ENCODE data around the gene MBNL3.

Gene MBNL3

DNA sequence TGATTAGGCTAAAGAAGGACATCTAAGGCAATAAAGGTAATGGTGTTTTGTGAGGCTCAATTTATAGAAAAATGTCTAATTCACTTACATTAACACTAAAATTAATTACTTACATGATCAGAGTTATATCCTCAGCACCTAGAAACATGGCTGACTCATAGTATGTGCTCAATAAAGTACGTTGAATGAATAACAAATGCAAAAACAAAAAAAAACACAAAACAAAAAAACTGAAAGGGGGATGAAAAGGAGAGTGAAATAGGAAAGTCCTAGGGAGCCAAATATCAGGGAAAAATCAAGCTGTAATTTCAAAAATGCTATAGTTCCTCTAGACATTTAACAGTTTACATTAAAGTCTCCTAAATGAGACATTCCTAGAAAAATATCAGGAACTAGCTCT, 18.7 kb downstream of the MBNL3 start:
- H3K4me1 ChIP-seq (ENCODE audit: low read length): no peaks in the 10 kb centered on the region
- no peaks in the 10 kb centered on the region for H3K27me3 ChIP-seq (replicated peaks; ENCODE audit: insufficient read depth, low read length)
- no peaks in the 10 kb centered on the region for H3K9me2 ChIP-seq (replicated peaks; ENCODE audit: insufficient read depth, low read length)
- no peaks in the 10 kb centered on the region for H3K36me3 ChIP-seq (replicated peaks; ENCODE audit: insufficient read depth, low read length)
- H3F3A ChIP-seq (ENCODE audit: insufficient read depth, low read length): no peaks in the 10 kb centered on the region
- no peak for DNase-seq
- H2AFZ ChIP-seq (ENCODE audit: low read length): no peak overlapping the region
- TF ChIP-seq, protein P1, sequence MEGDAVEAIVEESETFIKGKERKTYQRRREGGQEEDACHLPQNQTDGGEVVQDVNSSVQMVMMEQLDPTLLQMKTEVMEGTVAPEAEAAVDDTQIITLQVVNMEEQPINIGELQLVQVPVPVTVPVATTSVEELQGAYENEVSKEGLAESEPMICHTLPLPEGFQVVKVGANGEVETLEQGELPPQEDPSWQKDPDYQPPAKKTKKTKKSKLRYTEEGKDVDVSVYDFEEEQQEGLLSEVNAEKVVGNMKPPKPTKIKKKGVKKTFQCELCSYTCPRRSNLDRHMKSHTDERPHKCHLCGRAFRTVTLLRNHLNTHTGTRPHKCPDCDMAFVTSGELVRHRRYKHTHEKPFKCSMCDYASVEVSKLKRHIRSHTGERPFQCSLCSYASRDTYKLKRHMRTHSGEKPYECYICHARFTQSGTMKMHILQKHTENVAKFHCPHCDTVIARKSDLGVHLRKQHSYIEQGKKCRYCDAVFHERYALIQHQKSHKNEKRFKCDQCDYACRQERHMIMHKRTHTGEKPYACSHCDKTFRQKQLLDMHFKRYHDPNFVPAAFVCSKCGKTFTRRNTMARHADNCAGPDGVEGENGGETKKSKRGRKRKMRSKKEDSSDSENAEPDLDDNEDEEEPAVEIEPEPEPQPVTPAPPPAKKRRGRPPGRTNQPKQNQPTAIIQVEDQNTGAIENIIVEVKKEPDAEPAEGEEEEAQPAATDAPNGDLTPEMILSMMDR (IDR thresholded peaks at IDR 0.05; ENCODE audit: low read length): no peak
- TF ChIP-seq EZH2phosphoT487 (IDR thresholded peaks at IDR 0.05; ENCODE audit: low read length) (no peak), EZH2 (optimal IDR thresholded peaks at IDR 0.05; ENCODE audit: low read depth, low read length) (no peak)
- H3K27ac ChIP-seq (ENCODE audit: low read length): no peak overlapping the region
- H3K4me3 ChIP-seq (ENCODE audit: low read length): no peak overlapping the region
- H4K20me1 ChIP-seq (ENCODE audit: insufficient read depth, low read length): no peaks in the 10 kb centered on the region
- H3K9ac ChIP-seq (ENCODE audit: low read length): no peak overlapping the region
- H3K4me2 ChIP-seq (ENCODE audit: low read depth, low read length): no peak overlapping the region
- no peaks in the 10 kb centered on the region for H3K79me2 ChIP-seq (ENCODE audit: low read length)
- no peaks in the 10 kb centered on the region for H3K9me3 ChIP-seq (replicated peaks; ENCODE audit: insufficient read depth, low read length)

DNA sequence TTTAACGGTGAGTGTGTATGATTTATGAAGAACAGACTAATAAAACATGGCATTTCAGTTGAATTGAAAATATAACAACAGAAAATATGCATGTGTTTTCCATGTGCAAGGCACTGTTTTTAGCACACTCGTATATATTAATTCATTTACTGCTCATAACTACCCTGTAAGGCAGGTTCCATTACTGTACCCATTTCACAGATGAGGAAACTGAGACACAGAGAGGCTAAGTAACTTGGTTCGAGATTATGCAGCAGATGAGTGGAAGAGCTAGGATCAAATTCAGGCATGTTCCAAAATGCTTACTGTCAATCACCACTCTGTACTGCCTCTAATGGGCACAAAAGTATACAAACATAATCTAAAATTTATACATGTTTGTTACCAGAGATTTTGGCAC, 20.4 kb downstream of the MBNL3 start:
- H2AFZ ChIP-seq (ENCODE audit: low read length): no peak overlapping the region
- no peak overlapping the region for H3K4me2 ChIP-seq (ENCODE audit: low read depth, low read length)
- H3K4me1 ChIP-seq (ENCODE audit: low read length): no peaks in the 10 kb centered on the region
- no peaks in the 10 kb centered on the region for H3F3A ChIP-seq (ENCODE audit: insufficient read depth, low read length)
- no peaks in the 10 kb centered on the region for H3K27me3 ChIP-seq (replicated peaks; ENCODE audit: insufficient read depth, low read length)
- H3K36me3 ChIP-seq (replicated peaks; ENCODE audit: insufficient read depth, low read length): no peaks in the 10 kb centered on the region
- H4K20me1 ChIP-seq (ENCODE audit: insufficient read depth, low read length): no peaks in the 10 kb centered on the region
- DNase-seq: no peak
- H3K79me2 ChIP-seq (ENCODE audit: low read length): no peaks in the 10 kb centered on the region
- H3K9me3 ChIP-seq (replicated peaks; ENCODE audit: insufficient read depth, low read length): no peaks in the 10 kb centered on the region
- TF ChIP-seq, protein P1 (IDR thresholded peaks at IDR 0.05; ENCODE audit: low read length): no peak
- TF ChIP-seq EZH2 (optimal IDR thresholded peaks at IDR 0.05; ENCODE audit: low read depth, low read length): no peak
- no peak for TF ChIP-seq EZH2phosphoT487 (IDR thresholded peaks at IDR 0.05; ENCODE audit: low read length)
- H3K27ac ChIP-seq (ENCODE audit: low read length): no peak overlapping the region
- no peak overlapping the region for H3K4me3 ChIP-seq (ENCODE audit: low read length)
- no peaks in the 10 kb centered on the region for H3K9me2 ChIP-seq (replicated peaks; ENCODE audit: insufficient read depth, low read length)
- no peak overlapping the region for H3K9ac ChIP-seq (ENCODE audit: low read length)

DNA sequence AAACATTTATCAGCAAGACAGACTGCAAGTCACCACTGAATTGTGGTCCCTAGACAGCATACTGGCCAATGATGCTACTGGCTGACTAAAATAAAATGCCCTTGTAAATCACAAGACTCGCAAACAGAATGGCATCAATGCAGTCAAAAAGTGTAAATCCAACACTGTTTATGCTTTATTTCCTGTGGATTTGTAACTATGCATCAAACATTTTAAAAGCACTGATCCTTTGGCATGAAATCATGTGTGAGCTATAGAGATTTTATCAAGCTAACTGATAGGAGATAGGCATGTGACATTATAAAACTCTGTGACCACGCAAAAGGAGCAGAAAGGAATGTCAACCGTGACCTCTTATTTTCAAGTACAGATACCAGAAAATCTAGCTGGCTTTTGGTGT, 20.8 kb downstream of the MBNL3 start:
- Histone ChIP-seq H3K36me3 (replicated peaks; ENCODE audit: insufficient read depth, low read length) (no peaks in the 10 kb centered on the region), H3K4me2 (ENCODE audit: low read depth, low read length) (no peak overlapping the region), H3K27me3 (replicated peaks; ENCODE audit: insufficient read depth, low read length) (no peaks in the 10 kb centered on the region), H3K27ac (ENCODE audit: low read length) (no peak overlapping the region), H3K9me3 (replicated peaks; ENCODE audit: insufficient read depth, low read length) (no peaks in the 10 kb centered on the region), H3K9ac (ENCODE audit: low read length) (no peak overlapping the region), H3K4me1 (ENCODE audit: low read length) (no peaks in the 10 kb centered on the region), H2AFZ (ENCODE audit: low read length) (no peak overlapping the region), H3K9me2 (replicated peaks; ENCODE audit: insufficient read depth, low read length) (no peaks in the 10 kb centered on the region), H3K4me3 (ENCODE audit: low read length) (no peak overlapping the region), H4K20me1 (ENCODE audit: insufficient read depth, low read length) (no peaks in the 10 kb centered on the region), H3K79me2 (ENCODE audit: low read length) (no peaks in the 10 kb centered on the region), H3F3A (ENCODE audit: insufficient read depth, low read length) (no peaks in the 10 kb centered on the region)
- TF ChIP-seq EZH2phosphoT487 (IDR thresholded peaks at IDR 0.05; ENCODE audit: low read length) (no peak), EZH2 (optimal IDR thresholded peaks at IDR 0.05; ENCODE audit: low read depth, low read length) (no peak)
- TF ChIP-seq, protein P1 (IDR thresholded peaks at IDR 0.05; ENCODE audit: low read length): no peak
- DNase-seq: no peak

Data from MM.1S (cell line).